PC-9 (cell line): ENCODE results near the gene CNTN5. TPM values are rescaled to one million over a fixed set of nuclear protein-coding genes. Genes with fewer than 3 reads are reported as not detected.

Source experiments
- BruUV-seq: library from RNA; stranded (reverse); fragments of 400-500 nt; replicated peaks from 2 replicates; lab custom pipeline; 2021; lab: Mats Ljungman, UMichigan
- CTCF ChIA-PET: fragments of 300-600 bp; sonication (Branson Sonifier 250); formaldehyde crosslinking; loops from one replicate; lab custom pipeline; 2022; ENCODE audit warnings: antibody characterized with exemption; lab: Charles Lee
- POLR2A ChIA-PET: fragments of 300-600 bp; sonication (Branson Sonifier 250); formaldehyde crosslinking; loops from one replicate; lab custom pipeline; 2022; ENCODE audit warnings: antibody characterized with exemption; ENCODE audit not compliant: unreplicated experiment; lab: Charles Lee
- DNase-seq, 2 experiments: peaks; one replicate each; pipeline versions ENCODE4 v3.0.0 to v3.0.0-alpha.2; 2015 to 2022; ENCODE audit warnings: mixed read lengths in 1 of 2
- H2AFZ ChIP-seq: fragments of 200-600 bp; sonication (generic); 2 replicates; pipeline ENCODE4 v1.8.1; 2017; ENCODE audit warnings: antibody characterized with exemption
- H3F3A ChIP-seq: fragments of 200-600 bp; sonication (generic); 2 replicates; pipeline ENCODE4 v1.8.1; 2017; ENCODE audit warnings: antibody characterized with exemption, mild to moderate bottlenecking, low read depth; ENCODE audit not compliant: insufficient read depth
- H3K27ac ChIP-seq: fragments of 200-600 bp; sonication (generic); 2 replicates; pipeline ENCODE4 v1.6.1; 2016; ENCODE audit warnings: mixed run types
- H3K27me3 ChIP-seq: fragments of 200-600 bp; sonication (generic); 2 replicates; pipeline ENCODE4 v1.6.1; 2016; ENCODE audit warnings: low read depth, mixed run types; ENCODE audit not compliant: insufficient read depth
- H3K36me3 ChIP-seq: fragments of 200-600 bp; sonication (generic); 2 replicates; pipeline ENCODE4 v1.6.1; 2016; ENCODE audit warnings: low read depth, mixed run types
- H3K4me1 ChIP-seq: fragments of 200-600 bp; sonication (generic); replicated peaks from 2 replicates; pipeline ENCODE4 v1.6.1; 2016; ENCODE audit warnings: mixed run types; ENCODE audit not compliant: insufficient read depth
- H3K4me2 ChIP-seq: fragments of 200-600 bp; sonication (generic); 2 replicates; pipeline ENCODE4 v1.6.1; 2017; ENCODE audit warnings: mixed run types
- H3K4me3 ChIP-seq: fragments of 200-600 bp; sonication (generic); 2 replicates; pipeline ENCODE4 v1.6.1; 2016; ENCODE audit warnings: mixed run types
- H3K79me2 ChIP-seq: fragments of 200-600 bp; sonication (generic); 2 replicates; pipeline ENCODE4 v1.6.1; 2017; ENCODE audit warnings: low read depth, mixed run types
- H3K9me2 ChIP-seq: fragments of 200-600 bp; sonication (generic); 2 replicates; pipeline ENCODE4 v1.8.1; 2017; ENCODE audit warnings: mild to moderate bottlenecking; ENCODE audit not compliant: insufficient read depth
- H3K9me3 ChIP-seq: fragments of 200-600 bp; sonication (generic); 2 replicates; pipeline ENCODE4 v1.8.1; 2016; ENCODE audit warnings: low read depth; ENCODE audit not compliant: insufficient read depth
- H4K20me1 ChIP-seq: fragments of 200-600 bp; sonication (generic); 2 replicates; pipeline ENCODE4 v1.8.1; 2017; ENCODE audit not compliant: insufficient read depth
- CTCF ChIP-seq: fragments of 200-600 bp; sonication (generic); conservative IDR thresholded peaks from 2 replicates; pipeline ENCODE4 v1.6.1; 2017; ENCODE audit warnings: mixed run types, antibody characterized with exemption, mild to moderate bottlenecking, moderate library complexity
- EZH2 ChIP-seq: fragments of 200-600 bp; sonication (generic); IDR thresholded peaks from 2 replicates; pipeline ENCODE4 v1.8.0; 2017; ENCODE audit warnings: antibody characterized with exemption, low read depth
- intact Hi-C: fragments of 100-400 bp; cut with micrococcal nuclease; formaldehyde crosslinking; loops from one replicate; pipeline ENCODE4 v1.10.0; 2022; ENCODE audit not compliant: unreplicated experiment
- total RNA-seq: library from RNA; stranded (reverse); gene quantifications from 2 replicates; pipeline ENCODE4 v1.2.3, GENCODE V29; 2021

The CNTN5 gene
- total RNA-seq, 1 experiment from 2014 or later, result not detected

GRCh38 chr11:99937330-99937729 lies 916.6 kb downstream of the CNTN5 start:
- H3K4me3 ChIP-seq, result no peak overlapping the region
- intact Hi-C loops, result no loop called here

GRCh38 chr11:99952816-99953215 lies 932.1 kb downstream of the CNTN5 start:
- no TSS peak for BruUV-seq
- Histone ChIP-seq H3K36me3 (no peaks in the 10 kb centered on the region), H3F3A (no peaks in the 10 kb centered on the region), H3K4me1 (no peaks in the 10 kb centered on the region), H4K20me1 (no peaks in the 10 kb centered on the region), H3K27ac (no peak overlapping the region), H3K4me3 (no peak overlapping the region), H3K79me2 (no peaks in the 10 kb centered on the region), H3K4me2 (no peak overlapping the region), H3K27me3 (no peaks in the 10 kb centered on the region), H2AFZ (no peak overlapping the region), H3K9me2 (no peaks in the 10 kb centered on the region), H3K9me3 (no peaks in the 10 kb centered on the region)
- TF ChIP-seq CTCF (no peak), EZH2 (no peak)
- ChIA-PET POLR2A (no interaction called here), CTCF (no interaction called here)
- peak in 1 of 2 experiments; percentile 40 for DNase-seq
- intact Hi-C loops, result no loop called here

More at GRCh38 chr11:99937330-99937729, 916.6 kb downstream of the CNTN5 start:
- Histone ChIP-seq H4K20me1 (no peaks in the 10 kb centered on the region), H3K9me2 (no peaks in the 10 kb centered on the region), H3K79me2 (no peaks in the 10 kb centered on the region), H2AFZ (no peak overlapping the region), H3F3A (no peaks in the 10 kb centered on the region), H3K27me3 (no peaks in the 10 kb centered on the region), H3K27ac (no peak overlapping the region), H3K4me1 (no peaks in the 10 kb centered on the region), H3K4me2 (no peak overlapping the region), H3K36me3 (no peaks in the 10 kb centered on the region), H3K9me3 (no peaks in the 10 kb centered on the region)
- DNase-seq, result no peak
- BruUV-seq, result no TSS peak
- TF ChIP-seq CTCF (no peak), EZH2 (no peak)
- POLR2A ChIA-PET, result no interaction called here
- CTCF ChIA-PET, result no interaction called here

GRCh38 chr11:99960536-99960935 lies 939.8 kb downstream of the CNTN5 start:
- Histone ChIP-seq H3K4me2 (no peak overlapping the region), H3K4me3 (no peak overlapping the region), H3K27me3 (no peaks in the 10 kb centered on the region), H2AFZ (no peak overlapping the region), H3F3A (no peaks in the 10 kb centered on the region), H3K9me2 (no peaks in the 10 kb centered on the region), H4K20me1 (no peaks in the 10 kb centered on the region), H3K36me3 (no peaks in the 10 kb centered on the region), H3K4me1 (no peaks in the 10 kb centered on the region), H3K27ac (no peak overlapping the region), H3K79me2 (no peaks in the 10 kb centered on the region), H3K9me3 (no peaks in the 10 kb centered on the region)
- DNase-seq, result no peak
- POLR2A ChIA-PET, result no interaction called here
- CTCF ChIA-PET, result no interaction called here
- no peak for TF ChIP-seq EZH2
- TF ChIP-seq CTCF, result no peak
- intact Hi-C loops, result no loop called here
- BruUV-seq, result no TSS peak
